ENCODE results near the gene NALCN.

- no peak for TF ChIP-seq CTCF (IDR thresholded peaks at IDR 0.05; ENCODE audit: control extremely low read depth in 1 of 3, insufficient read depth in 1 of 3, low read depth in 1 of 3, low read length in 3 of 3)
- no peak for TF ChIP-seq CREB1 (IDR thresholded peaks at IDR 0.05)
- TF ChIP-seq SIRT6 (IDR thresholded peaks at IDR 0.05; ENCODE audit: low read length) = no peak
- no peak for TF ChIP-seq GABPA (IDR thresholded peaks at IDR 0.05; ENCODE audit: borderline replicate concordance, insufficient read depth, low read length)
- no peak for TF ChIP-seq POLR2A (IDR thresholded peaks at IDR 0.05; ENCODE audit: control extremely low read depth in 1 of 2, low read depth in 2 of 2, low read length in 2 of 2)
- no peak for TF ChIP-seq MAX (IDR thresholded peaks at IDR 0.05)
- TF ChIP-seq CHD1 (IDR thresholded peaks at IDR 0.05; ENCODE audit: low read depth, low read length) = no peak
- no peak for TF ChIP-seq SP2 (IDR thresholded peaks at IDR 0.05; ENCODE audit: low read length)
- no peak for TF ChIP-seq SIX5 (IDR thresholded peaks at IDR 0.05; ENCODE audit: low read depth, low read length)
- no peak for TF ChIP-seq CHD2 (IDR thresholded peaks at IDR 0.05; ENCODE audit: low read length)
These were observed 265.3 kb downstream of the NALCN start for GRCh38 chr13:101150998-101151397.

Measured in H1 (cell line).